Measurements from ENCODE around the gene GTF2A1.
A peak's percentile ranks its signal among the peaks of the same experiment; 100 is the strongest.

GTF2A1 gene

DNA sequence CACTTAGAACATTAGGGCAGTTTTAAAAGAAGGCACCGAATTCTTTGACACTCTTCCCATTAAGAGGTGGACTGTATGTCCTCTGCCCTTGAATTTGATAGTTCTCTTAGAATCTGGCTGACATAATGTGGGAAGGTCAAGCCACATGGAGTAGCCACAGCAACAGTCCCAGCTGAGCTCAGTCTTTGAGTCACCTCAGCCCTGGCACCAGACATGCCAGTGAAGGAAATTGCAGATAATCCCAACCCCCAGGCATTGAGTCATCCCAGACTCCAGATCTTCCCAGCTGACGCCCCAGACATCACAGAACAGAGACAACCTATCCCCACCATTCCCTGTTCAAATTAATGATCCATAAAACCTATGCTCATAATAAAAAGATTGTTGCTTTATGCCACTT, 83.4 kb downstream of the GTF2A1 start:
- peak; percentile 36 for DNase-seq (ENCODE audit: low read depth)

DNA sequence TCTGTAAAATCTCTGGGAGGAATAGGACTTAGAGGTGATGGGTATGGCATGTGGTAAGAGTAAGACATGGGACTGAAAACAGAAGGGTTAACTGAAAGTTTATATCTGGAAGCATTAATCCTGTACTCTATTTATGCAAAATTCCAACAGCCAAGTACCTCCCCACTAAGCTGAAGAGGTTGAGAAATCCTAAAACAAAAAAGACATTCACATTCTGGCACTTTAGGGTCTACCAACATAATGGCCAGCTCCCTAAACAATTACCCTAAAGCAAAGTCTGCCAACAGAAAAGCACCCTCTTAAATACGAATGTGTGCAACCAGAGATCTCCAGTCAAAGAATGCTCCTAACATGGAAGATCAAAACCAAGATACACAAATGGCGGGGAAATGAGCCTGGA, 87.4 kb downstream of the GTF2A1 start:
- no peak for DNase-seq (ENCODE audit: low read depth)

DNA sequence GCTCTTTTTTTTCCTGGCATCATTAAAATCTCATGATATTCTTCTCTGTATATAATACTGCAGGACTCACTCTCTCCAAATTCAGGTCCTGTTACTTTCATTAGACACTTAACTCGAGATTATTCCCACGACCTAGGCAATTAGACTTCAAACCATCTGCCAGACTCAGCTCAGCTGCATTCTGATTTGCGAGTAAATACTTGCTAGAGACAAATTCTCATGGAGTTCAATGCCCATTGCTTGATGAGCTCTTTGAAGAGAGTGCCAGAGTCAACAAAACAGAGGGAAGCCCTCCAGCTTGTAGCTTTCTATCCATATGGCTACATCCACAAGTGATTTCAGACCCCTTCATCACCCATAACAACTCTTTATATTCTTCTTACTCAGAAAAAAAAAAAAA, 88.3 kb downstream of the GTF2A1 start:
- DNase-seq (ENCODE audit: low read depth): no peak

DNA sequence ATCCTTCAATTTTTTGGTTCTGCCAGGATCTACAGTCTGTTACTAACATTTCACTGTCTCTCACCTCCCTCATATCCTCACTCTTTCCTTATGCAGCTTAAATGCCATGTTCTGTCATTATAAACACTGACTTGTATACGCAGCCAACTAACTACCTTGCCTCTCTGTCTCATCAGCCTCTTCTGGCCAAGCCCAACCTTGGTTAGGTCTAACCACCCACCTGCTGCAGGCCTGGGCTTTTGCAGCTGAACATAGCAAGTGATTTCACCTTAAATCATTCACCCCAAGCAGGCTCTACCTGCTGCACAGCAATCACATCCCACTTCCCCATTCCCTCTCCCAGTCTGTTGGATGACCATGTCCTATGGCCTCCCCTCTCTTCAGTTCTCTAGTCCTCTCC, 91.5 kb downstream of the GTF2A1 start:
- no peak for DNase-seq (ENCODE audit: low read depth)

DNA sequence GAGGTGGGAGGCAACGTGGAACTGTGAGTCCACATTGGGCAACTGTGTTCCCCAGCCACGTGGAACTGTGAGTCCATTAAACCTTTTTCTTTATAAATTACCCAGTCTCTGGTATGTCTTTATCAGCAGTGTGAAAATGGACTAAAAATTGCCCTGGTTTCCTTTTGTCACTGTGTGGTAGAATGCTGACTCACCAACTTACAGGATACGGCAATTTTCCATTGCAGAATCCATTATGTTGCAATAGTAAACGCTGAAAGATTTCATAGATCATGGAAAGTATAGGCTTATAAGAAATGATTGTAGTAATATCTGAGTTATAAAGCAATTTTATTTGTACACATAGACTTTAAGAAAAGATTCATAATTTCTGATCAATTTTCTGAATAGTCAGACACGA, 93.0 kb downstream of the GTF2A1 start:
- DNase-seq (ENCODE audit: low read depth): no peak

DNA sequence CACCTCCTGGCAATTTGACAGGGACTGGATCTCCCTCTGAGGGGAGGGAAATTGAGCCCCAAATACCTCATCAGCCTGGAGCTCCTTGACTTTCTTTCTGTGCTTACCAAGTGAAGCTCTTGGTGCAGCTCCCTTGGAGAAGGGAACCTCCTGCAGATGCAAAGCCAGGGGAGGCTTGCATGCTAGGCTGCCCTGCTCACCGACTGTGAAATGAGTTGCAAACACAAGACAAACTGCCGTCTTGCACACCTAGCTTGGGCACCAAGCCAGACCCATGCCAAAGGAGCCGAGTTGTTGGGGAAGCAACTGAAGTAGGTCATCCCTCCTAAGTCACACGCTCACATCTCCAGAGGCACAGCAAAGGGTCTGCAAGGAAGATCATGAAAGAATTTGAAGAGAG, 95.2 kb downstream of the GTF2A1 start:
- no peak for DNase-seq (ENCODE audit: low read depth)
